DLD1 (cell line): ENCODE results near the gene TRPC4AP.

Experiments
- in situ Hi-C: cut with HindIII; loops from 2 replicates; pipeline ENCODE4 v1.10.0; 2017; ENCODE audit warnings: low sequenced_read_pairs

The TRPC4AP gene

DNA sequence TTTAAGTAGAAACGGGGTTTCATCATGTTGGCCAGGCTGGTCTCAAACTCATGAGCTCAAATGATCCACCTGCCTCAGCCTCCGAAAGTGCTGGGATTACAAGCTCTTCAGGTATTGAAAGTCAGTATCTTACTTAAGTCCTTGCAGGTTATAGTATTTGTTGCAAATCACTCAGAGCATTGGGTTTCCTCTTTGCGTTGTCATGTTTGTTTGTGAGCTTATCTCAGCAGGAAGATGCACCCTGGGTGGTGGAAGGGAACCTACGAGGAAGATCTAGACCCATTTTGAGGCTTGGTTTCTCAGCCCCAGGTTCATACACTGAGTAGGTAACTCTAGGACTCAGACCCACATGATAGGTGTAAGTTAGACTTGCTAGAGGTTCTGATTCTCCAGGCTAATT lies 118.4 kb downstream of the TRPC4AP start:
- in situ Hi-C loops: no loop called here

DNA sequence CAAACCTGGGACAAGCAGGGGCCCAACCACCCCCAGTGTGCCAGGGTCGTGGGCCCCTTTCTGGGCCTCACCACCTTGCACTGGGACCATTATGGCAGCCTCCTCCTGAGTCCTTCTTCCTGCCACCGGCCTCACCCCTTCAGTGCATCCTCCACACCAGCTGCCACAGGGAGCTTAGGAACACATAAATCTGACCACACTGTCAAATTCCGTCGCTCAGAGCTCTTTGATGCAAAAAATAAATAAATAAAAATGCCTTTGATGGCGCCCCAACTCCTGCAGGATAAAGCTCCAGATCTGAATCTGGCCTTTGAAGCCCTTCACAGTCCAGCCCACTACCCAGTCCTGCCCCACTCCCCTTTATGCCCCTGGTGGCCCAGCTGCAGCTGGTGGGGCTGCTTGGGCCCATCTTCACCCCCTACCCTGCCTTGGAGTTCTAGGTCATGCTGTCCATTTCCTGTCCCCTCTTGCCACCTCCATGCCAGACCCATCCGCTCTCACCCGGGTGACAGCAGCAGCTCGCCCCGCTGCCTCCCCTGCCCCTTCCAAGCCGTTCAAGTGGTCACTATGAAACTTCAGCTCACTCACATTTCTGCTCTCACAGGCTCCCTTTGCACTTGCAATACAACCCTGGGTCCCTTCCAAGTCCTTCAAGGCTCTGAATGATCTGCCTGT lies 120.9 kb downstream of the TRPC4AP start:
- in situ Hi-C loops: no loop called here

DNA sequence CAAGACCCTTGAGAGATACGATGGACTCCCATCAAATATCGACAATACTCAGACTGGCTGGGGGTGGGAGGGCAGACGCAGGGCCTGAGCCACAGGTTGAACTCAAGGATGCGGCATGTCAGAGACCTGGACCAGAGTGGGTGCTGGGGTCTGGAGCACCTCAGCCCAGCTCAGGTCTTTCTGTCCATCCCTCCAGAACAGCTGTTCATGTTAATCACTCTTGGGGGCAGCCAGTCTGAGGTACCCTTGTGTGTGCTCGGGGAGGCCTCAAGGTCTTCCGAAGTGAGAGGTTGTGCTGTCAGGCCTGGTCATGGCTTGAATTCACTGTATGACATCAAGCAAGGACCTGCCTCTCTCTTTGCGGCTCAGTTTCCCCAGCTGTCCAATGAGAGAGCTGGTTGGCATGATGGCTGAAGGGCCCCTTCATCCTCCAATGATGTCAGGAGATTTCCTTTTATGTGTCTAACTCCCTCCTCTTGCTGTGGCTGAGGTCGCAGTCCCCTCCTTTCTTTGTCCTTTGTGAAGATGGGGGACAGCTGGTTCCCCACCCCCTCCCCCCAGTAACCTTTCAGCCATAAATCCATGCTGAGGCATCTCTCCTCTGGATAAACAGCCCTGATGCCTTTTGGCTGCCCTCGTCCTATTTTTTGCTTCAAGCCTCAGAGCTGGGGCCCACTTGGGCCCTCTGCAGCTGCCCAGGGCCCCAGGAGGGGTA lies 121.6 kb downstream of the TRPC4AP start:
- in situ Hi-C loops: no loop called here

DNA sequence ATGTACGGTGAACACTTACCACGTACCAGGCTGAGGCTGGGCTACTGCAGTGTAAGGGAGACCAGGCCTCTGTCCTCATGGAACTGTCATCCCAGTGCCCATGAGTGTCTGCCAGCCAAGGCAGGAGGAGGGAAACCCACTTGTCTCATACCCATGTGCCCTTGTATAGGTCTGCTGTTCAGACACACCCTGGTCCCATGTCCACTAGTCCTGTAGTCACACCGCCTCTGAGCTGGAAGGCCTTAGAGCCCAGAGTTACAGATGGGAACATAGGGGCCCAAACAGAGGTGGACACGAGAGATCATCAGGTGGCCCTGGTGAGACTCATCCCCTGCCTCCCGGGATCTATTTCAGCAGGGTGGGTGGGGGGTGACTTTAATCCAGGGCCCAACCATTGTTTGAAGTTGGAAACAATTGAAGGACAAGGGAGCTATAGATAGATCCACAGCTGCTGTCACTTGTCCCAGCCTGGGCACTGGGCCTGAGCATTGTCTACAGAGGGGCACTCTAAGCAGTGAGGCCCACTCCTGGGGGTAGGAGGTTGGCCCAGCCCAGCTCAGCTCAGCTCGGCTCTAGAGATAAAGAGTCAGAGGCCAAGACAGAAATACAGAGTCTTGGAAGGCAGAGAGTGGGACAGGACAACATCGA lies 122.3 kb downstream of the TRPC4AP start:
- in situ Hi-C loops: no loop called here

DNA sequence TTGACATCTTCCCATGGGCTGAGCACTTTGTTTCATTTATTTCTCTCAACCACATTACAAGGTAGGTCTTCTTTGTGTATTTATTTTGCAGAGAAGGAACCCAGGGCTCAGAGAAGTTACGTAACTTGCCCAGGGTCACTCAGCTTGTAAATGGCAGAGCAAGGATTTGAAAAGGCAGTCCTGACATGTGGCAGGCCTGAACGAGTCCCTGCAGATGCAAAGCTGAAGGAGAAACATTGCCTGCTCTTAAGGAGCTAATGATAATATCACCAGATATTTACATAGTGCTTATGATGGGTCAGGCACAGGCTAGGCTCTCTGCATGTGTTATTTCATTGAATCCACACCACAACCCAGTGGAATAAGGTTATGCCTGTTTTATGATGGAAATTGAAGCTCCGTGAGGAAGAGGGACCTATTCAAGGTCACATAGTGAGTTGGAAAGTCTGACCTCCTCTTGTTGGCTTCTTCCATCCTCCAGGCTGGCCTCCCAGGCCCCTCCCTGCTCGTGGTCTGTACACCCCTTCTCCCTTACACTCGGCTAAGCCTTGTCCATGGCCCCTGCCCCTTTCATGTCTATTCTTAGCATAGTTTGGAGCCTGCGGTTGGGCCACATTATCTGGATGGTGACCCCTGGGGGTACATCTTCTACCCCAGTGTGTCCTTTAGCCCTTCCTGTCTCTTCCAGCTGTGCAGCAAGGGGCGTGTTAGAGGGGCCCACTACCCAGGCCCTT lies 124.4 kb downstream of the TRPC4AP start:
- in situ Hi-C loops: no loop called here

DNA sequence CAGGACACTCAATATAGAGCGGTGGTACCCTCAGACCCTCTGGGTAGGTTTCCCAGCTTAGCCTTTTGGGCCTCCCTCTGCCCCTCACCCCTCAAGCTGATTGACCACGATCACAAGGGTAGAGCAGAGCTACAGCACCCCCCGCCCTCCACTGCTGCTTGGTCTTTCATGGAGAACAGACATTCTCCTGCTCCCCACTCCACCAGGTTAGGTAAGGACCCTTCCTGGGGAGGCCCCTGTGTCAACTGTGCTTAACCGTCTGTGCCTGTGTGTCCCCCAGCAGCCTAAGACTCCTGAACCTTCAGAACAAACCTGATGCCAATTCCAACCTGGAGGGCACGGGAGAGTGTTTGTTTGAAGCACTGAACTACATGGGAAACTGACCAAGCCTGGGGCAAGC lies 125.2 kb downstream of the TRPC4AP start:
- in situ Hi-C loops: no loop called here

DNA sequence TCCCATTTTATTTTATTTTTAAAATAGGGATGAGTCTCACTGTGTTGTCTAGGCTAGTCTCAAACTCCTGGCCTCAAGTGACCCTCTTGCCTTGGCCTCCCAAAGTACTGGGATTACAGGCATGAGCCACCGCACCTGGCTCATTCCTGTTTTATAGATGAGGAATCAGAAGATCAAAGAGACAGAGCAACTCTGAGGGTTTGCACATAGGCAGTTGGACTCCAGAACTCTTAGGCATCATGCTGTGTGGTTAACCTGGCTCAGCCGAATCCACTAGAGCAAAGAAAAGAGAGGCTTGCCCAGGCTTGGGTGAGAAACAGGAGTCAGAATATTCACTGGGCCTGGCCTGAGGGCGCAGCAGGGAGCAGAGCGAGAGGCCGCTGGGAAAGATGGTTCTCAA lies 127.6 kb downstream of the TRPC4AP start:
- in situ Hi-C loops: no loop called here

DNA sequence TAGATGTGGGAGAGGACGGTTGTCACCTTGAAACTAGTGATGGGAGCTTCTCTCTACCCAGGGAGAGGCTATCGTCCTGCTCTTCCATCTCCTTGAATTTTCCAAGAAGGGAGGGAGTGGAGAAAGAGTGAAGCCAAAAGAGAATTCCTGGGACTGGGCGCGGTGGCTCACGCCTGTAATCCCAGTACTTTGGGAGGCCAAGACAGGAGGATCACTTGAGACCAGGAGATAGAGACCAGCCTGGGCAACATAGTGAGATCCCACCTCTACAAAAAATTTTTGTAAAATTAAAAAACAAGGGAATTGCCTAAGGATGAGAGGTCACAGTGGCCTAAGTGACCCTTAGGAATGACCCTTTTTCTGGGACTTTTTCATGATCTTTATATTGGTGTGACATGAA lies 128.1 kb downstream of the TRPC4AP start:
- in situ Hi-C loops: no loop called here

DNA sequence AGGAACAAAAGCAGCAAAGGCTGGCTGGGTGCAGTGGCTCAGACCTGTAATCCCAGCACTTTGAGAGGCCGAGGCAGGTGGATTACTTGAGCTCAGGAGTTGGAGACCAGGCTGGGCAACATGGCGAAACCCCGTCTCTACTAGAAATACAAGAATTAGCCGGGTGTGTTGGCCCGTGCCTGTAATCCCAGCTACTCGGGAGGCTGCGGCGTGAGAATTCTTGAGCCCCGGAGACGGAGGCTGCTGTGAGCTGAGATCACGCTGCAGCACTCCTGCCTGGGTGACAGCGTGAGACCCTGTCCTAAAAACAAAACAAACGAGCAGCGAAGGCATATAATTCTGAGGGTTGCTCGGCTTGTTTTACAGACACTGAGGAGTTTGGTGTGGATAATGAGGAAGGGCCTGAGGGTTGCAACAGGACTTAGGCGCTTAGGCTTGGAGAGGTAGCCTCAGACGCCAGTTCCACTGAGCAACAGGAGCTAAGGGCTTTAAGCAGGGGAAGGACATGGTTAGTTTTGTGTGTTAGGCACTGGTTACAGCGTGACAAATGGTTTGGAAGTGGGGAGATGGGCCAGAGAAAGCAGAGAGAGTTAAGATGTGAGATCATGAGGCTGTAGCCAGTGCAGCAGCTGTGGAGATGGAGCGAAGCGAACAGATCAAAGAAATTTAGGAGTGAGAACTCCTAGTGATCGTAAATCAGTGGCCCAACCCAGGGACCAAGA lies 135.7 kb downstream of the TRPC4AP start:
- in situ Hi-C loops: no loop called here

DNA sequence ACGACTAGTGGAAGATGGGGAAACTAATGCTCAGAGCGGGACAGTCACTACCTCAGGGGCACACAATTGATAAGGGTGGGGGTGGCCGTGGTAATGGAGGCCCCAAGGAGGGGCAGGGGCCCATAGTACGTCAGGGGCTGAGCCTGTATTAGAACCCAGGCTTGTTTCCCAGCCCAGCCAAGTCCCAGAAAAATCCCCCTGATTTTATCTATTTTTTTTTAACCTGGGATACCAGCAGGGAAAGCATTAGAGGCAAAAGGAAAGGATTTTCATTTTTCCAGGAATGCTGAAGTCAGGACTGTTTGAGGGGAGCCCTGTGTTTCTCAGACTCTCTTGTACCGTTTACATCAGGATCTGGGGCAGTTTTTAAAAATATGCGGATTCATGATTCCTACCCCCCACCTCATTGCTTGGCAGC lies 136.6 kb downstream of the TRPC4AP start:
- in situ Hi-C loops: no loop called here

DNA sequence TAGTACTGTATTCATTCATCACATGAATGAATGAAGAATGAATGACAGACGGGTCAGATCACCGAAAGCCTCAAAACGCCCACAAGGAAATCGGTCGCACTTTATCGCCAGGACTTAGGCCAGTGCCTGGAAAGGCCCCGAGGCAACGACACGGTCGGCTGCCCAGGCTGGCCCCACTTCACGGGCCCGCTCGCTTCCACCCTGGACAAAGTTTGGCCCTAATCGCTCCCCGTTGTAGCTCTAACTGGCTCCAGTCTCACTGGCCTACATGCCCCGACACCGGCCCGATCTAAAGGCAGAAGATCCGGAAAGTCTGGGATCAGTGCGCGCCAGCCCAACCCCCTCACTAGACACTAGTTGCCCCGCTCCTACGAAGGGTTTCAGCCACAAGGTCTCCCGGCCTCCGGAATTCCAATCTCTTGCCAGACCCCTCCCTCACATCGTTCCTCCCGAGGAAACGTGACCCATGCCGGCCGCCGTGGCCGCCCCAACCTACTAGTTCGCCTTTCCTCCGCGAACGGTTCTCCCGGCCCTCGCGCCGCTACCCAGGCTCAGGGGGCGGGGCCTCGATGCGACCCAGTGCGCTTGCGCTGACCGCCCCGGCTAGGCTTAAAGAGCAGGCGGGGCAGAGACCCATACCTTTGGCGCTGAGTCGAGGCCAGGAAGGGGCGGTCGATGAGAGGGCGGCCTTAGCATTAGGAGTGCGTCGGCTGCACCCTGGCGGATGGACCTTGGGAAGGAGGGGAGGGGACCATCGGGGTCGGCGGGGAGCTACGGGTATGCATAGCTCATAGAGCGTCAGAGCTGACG lies 137.2 kb downstream of the TRPC4AP start, which contains the start of the genes GSS and MYH7B:
GSS (minus strand) TSS at position 576 of the 810 bp plus-strand sequence. CDS start 3,954 bp downstream, outside the sequence.
MYH7B (plus strand) TSS at position 638 of the 810 bp plus-strand sequence. CDS start 22,138 bp downstream, outside the sequence.
- in situ Hi-C loops: no loop called here

DNA sequence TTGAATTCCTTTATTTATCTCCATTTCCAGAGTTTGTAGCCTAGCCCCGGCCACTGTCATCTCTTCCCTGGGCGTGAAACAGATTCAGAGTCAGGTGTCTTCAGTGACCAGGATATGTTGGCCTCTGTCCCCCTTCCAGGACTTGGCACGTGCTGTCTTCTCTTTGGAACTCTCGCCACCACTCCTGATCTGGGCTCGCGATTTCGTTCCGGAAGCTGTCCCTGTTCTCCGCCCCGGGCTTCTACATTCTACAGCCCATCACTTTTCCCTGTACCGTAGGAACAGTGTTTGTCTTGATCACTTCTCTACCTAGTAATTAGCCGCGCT lies 137.7 kb downstream of the TRPC4AP start:
- in situ Hi-C loops: no loop called here

DNA sequence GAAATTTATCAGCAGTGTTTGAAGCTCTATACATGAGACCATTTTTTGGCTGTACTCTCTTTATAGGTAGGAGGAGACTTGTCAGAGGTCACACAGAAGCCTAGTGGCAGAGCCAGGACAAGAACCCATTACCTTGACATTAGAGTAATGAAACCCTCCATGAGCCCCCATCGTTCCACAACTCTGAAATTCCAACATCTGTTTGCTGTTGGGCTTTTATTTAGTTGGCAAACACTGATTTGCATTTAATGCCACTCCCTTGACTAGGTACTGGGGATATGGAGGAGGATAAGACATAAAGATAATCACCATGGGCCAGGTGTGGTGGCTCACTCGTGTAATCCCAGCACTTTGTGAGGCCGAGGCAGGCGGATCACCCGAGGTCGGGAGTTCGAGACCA lies 138.6 kb downstream of the TRPC4AP start:
- in situ Hi-C loops: no loop called here

DNA sequence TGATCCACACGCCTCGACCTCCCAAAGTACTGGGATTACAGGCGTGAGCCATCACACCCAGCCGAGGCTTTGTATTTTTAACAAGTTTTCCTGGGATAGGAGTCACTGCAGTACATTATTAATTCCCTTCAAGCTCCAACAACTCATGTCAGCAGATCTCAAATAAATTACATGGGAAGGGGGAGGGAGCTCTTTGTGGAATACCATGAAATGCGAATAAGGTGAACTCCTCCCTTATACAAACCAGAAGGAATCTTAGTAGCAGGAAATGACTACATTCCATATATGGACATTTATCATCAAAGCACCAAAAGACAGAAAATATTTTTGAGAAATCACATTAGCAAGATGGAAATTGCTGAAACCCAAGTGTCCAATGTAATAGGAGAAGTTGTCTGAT lies 139.9 kb downstream of the TRPC4AP start:
- in situ Hi-C loops: no loop called here
